Stimulated activated CD4-positive, alpha-beta T cell treated with anti-CD3 and anti-CD28 coated beads, Interleukin-12 subunit alpha, Interleukin-12 subunit beta, amount 100 ng/mL, for 4 hours (primary cell): ENCODE data around the gene STX2.
"Not testable (repeated sequence)": the region's sequence is repeated elsewhere in the genome, so short reads cannot be mapped to it uniquely, and the experiment has no call there.

Source experiments
- DNase-seq: peaks from one replicate; pipeline ENCODE4 v3.0.0-alpha.2; 2020

STX2 gene

DNA sequence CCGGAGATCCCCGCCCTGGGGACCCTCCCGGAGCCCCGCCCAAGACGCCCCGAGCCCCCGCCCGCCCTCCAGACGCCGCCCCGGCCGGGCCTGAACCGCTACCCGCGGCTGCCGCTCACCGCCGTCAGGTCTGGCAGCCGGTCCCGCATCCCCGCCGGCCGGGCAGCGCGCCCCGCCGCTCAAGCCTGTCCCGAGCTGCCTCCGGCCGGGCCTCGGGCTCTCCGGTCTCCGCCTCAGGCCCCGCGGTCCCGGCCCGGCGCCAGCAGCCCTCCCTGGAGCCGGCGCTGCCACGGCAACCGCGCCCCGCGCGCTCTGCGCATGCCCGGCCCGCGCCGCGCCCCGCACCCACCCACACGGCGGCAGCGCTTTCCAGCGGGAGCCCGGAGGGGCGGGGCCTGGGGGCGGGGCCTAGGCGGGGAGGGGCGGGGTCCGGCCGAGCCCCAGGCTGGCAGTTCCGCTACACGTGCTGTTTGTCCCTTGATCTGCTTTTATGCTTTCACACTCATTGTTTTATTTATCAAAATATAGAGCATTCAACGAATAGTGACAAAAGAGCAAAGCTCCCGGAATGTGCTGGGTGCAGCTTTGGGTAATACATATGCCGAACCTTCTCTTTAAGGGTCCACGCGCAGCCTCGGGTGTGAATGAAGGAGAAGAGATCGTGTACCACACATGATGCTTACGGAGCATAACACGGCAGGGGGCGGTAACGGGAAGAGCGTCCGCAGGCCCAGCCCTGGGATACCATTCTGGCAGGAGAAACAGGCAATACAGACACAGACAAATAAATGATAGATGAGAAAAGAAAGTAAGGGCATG is at the start of gene STX2:
TSS of gene STX2 (minus strand) at position 300 of the 819 bp plus-strand sequence. CDS start at position 149, 151 bp downstream.
- DNase-seq, result peak; percentile 90

DNA sequence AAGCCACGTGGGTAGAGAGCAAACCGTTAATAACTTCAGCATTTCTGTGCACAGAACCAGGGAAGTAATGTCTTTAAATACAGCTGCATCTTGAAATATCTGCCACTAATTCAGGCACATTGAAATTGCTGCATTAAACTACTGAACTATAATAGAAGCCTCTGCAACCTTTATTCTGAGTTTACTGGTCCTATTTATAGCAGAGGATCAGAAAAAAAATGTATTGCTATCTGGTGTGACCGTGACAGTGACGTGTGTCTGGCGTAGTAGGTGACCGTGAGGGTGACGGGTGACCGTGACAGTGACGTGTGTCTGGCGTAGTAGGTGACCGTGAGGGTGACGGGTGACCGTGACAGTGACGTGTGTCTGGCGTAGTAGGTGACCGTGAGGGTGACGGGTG is 48.1 kb upstream of the STX2 start:
- DNase-seq, result not testable (repeated sequence)

DNA sequence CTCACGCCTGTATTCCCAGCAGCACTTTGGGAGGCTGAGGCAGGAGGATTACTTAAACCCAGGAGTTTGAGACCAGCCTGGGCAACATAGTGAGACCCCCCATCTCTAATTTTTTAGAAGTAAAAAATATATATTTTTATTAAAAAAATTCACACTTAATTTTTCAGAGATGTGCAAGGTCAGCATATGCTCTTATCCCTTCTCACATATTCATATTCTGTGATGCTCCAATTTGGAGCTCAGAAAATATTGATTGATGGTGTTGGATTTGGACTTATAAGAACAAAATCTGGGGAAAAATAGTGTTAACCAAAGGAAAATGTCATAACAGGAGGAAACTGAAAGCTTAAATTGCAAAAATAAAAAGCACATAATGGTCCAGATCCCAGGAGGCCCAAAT is 42.5 kb upstream of the STX2 start:
- no peak for DNase-seq

DNA sequence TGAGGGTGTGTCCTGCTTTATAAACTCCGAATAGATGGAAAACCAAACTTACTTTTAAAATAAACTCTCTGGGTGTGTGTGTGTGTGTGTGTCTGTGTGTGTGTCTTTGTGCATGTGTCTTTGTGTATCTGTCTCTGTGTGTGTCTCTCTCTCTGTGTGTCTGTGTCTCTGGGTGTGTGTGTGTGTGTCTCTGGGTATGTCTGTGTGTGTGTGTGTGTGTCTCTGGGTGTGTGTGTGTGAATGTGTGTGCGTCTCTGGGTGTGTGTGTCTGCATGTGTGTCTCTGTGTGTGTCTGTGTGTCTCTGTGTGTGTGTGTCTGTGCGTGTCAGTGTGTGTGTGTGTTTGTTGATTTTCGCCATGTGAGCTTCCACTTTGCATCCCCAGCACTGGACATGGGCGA is 42.0 kb upstream of the STX2 start:
- DNase-seq, result no peak

DNA sequence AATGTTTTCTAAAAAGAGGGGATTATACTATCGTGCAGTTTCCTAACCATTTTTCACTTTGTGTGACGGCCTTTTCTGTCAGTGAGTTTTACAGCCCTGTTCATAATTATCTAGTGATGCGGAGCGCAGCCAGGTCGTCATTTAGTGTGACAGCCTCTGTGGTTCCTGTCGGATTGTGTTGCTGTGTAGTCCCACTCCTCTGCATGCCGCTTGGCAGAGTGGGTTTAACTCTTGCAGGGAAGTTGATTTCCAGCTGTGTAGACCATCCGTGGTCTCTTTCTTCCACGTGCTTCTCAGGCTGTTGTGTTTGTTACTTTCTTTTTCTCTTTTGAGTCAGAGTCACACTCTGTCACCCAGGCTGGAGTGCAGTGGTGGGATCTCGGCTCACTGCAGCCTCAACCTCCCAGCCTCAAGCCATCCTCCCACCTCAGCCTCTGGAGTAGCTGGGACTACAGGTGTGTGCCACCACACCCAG is 41.4 kb upstream of the STX2 start:
- no peak for DNase-seq

DNA sequence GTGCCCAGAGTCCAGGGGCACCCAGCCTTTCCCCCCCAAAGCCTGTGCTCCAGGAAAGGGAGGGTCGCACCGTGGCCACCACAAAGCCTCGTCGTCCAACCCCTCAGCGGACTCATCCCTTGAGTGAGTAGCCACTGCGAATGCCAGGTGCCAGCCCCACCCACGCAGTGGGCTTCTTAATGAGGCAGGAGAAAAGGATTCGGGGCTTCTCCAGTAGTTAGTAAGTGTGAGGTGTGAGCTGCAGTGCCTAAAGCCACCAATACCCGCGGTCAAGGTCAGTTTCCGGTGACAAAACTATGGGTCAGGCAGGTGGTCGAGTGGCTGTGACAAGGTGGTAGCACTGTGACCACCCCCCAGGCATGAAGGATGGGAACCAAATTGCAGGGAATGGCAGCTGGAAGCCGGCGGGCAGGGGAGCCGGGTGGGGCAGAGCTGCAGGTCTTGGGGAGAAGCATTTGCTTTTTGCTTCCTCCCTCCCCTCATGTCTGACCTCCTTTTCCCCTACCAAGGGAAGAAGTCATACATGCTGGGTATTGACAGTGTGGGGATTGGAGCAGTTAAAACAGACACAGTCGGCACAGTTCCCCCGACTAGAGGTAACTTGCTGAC is 40.8 kb upstream of the STX2 start:
- DNase-seq, result no peak

DNA sequence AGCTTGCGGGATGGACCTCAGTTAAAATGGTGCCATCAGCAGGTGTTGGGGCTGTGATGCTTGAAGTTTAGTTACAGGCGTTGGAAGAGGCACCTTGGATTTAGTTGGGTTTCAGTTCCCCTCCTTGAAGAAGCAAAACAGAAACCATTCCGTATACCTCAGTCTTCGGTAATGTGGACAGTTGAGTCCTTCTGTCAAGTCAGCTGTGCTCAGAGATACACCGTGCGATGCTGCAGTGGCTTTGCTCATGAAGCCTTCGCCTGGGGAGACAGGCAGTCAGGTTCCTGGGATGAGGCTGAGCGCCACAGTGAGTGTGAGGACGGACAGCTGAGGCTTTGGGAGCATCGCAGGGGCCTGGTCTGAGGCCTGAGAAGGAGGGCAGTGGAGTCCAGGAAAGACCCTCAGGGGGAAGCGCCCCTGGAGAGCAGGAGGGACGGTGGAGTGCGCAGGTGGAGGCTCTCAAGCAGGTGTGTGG is 40.2 kb upstream of the STX2 start:
- DNase-seq, result no peak

DNA sequence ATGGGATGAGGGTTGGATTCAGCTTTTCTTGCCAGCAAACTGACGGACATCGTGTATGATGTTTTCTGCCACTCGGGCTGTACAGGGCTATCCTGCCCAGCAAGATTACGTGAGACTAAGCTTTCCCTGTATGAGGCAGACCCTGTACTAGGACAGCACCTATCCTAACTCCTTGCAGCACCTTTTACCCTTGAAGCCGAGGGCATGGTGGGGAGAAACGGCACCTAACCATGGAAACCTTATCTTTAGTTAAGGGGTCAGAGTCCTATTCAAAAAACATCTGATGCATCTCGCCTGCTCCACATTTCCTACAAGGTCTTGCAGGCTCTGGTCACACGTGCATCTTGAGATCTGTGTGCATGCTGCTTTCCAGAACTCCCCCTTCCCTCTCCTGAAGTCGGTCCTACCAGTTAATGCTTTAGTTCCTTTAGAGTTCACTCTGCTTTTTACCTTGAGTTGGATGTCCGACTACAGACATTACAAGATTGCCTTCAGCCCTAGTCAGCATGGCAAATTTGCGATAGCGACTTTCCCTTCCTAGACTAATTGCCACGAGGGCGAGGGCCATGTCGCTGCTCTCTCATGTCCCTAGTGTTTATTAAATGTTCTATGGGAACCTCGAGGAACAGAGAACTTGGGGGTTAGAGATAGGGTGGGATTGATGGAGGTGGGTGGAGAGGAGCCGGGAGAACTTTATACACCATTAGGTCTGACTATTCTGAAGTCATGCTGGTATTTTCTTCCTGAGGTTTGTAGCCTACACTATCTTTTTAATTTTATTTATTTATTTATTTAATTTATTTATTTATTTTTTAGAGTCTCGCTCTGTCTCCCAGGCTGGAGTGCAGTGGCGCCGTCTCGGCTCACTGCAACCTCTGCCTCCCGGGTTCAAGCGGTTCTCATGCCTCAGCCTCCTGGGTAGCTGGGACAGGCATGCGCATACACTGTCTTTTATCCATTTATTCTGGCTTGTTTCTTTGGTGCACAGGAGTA is 39.4 kb upstream of the STX2 start:
- no peak for DNase-seq

DNA sequence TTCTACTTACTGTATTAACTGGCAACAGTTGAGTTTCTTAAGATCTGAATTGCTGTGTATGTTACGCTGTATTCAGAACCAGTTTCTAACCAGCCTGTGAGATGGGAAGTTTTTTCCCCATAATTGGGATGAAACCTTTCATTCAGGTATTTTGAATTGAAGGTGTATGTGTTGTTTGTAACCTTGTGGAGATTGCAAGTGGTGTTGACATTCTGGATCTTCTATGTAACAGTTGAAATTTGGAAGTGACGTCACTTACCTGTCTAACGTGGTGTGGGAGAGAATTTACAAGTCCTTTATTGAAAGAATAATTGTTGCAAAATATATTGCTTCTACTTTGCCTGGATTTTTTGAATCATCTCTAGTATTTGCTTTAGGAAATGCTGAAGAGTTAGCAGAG is 38.3 kb upstream of the STX2 start:
- DNase-seq, result no peak

DNA sequence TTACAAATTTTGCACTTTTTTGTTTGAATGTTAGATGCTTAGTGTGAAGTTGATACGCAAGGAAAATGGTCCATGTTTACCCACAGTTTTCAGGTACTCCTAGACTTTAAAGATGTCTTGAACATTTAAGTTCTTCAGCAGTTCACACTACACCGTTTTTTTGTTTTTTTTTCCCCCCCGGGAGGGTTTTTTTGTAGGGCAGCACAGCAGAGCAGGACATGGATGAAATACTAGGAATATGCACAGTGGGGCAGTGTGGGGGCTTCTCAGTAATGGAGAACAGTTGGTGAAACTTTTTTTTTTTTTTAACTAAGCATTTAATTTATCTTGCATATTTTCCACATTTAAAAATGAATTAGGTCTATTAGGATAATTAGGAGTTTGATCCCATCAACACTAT is 37.7 kb upstream of the STX2 start:
- no peak for DNase-seq

DNA sequence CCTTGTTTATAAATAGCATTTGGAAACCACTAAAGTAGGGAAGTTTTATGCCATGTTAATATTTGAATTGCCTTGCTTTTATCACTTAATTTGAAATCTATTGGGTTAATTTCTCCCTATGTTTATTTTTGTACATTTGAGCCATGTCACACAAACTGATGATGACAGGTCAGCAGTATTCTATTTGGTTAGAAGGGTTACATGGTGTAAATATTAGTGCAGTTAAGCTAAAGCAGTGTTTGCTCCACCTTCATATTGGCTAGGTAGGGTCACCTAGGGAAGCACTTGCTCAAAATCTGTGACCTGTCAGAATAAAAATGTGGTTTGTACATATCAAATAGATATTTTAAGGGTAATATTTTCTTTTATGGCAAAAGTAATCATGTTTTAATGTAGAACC is 37.2 kb upstream of the STX2 start:
- no peak for DNase-seq

DNA sequence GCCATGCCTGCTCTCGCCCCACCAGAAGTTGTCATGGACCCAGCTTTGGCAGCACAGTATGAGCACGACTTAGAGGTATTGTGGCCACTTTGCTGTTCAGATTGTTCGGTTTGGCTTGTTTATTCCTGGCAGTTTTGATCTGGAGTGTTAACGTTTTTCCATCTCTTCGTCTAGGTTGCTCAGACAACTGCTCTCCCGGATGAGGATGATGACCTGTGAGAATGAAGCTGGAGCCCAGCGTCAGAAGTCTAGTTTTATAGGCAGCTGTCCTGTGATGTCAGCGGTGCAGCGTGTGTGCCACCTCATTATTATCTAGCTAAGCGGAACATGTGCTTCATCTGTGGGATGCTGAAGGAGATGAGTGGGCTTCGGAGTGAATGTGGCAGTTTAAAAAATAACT is 36.7 kb upstream of the STX2 start:
- not testable (repeated sequence) for DNase-seq

DNA sequence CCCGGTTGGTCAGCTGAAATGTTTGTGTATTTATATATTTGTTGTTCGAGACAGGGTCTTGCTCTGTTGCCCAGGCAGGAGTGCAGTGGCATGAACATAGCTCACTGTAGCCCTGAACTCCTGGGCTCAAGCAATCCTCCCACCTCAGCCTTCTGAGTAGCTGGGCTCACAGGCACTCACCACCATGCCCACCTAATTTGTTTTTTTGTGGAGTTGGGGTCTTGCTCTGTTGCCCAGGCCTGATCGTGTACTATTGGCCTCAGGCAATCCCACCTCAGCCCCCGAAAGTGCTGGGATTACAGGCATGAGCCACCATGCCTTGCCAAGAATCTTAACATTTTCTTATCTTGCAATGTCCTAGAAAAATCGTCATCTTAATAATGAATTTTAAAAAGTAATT is 36.1 kb upstream of the STX2 start:
- DNase-seq, result no peak

DNA sequence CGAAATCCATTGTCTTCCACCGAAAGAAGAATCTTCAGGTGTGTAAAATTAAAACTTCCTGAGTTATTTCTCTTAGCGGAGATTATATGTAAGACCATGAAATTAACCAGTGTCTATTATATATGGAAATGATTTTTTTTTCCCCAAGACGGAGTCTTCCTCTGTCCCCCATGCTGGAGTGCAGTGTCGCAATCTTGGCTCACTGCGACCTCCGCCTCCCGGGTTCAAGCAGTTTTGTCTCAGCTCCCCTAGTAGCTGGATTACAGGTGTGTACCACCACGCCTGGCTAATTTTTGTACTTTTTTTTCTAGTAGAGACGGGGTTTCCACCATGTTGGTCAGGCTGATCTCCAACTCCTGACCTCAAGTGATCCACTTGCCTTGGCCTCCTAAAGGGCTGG is 35.6 kb upstream of the STX2 start:
- DNase-seq, result no peak

DNA sequence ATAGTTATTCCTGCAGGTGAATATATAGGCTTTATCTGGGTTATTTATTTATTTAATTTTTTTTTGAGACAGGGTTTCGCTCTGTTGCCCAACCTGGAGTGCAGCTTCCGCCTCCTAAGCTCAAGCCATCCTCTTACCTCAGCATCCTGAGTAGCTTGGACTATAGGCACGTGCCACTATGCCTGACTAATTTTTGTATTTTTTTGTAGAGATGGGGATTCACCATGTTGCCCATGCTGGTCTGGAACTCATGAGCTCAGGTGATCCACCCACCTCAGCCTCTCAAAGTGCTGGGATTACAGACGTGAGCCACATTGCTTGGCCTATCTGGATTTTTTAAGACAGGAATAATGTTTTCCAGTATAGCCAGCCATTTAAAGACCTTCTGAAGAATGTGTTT is 34.8 kb upstream of the STX2 start:
- DNase-seq, result no peak

DNA sequence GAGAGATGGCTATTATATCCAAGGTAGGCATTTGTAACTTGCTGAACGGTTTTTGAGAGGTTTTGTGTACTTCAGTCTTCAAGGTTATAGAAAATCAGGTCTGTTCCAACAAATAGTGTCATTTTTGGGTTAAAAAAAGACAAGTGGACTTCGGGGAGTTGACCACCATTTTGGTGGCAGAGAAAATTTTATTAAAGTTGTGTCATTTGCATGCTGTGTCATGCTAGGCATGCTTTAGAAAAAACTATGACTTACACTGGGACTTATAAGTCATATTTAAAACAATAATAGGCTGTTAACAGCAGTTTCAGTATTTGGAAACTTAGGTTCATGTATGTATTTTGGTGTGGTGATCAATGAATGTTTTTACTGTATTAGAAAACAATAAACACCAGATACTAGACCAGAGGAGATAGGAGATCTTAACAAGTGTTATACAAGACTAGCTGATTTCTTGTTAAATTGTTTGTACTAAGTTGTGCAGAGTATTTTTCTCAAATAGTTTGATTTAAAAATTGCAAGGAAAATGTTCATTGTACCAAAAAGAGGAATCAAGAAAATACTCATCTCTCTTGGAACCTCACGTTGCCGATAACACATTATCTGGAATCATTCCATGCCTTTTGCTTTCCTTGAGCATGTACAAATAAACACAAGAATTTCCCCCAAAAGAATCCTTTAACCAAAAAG is 34.2 kb upstream of the STX2 start:
- DNase-seq, result no peak

DNA sequence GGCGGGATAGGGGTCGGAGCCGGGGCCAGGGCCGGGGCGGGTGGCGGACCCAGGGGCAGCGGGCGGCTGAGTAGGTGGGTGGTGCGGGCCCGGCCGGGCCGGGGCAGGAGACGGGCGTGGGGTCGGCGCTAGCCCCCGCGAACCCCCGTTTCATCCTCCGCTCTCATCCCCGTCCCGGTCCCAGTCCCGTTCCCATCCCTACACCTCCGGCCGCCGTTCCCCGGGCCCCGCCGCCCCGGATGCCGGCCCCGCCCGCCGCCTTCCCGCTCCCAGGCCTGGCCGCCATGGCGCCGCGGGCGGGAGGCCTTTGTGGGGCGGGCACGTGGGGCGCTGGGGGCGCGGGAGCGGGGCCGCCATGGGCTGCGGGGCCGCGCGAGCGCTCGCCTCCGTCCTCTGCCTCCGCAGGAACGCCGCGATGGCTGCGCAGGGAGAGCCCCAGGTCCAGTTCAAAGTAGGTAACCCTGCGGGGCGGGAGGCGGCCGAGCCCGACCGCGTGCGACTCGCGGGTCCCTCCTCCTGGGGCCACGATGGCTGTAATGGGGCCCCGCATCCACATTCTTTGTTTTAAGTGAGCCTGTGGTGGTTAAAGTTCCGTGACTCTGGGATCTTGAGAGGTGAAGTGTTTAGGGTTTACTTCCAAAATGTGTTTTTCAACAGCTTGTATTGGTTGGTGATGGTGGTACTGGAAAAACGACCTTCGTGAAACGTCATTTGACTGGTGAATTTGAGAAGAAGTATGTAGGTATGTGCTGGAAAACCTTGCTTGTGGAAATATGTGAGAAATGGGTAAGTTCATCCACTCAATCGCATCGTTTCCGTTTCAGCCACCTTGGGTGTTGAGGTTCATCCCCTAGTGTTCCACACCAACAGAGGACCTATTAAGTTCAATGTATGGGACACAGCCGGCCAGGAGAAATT is 33.4 kb upstream of the STX2 start:
- peak; percentile 45 for DNase-seq

DNA sequence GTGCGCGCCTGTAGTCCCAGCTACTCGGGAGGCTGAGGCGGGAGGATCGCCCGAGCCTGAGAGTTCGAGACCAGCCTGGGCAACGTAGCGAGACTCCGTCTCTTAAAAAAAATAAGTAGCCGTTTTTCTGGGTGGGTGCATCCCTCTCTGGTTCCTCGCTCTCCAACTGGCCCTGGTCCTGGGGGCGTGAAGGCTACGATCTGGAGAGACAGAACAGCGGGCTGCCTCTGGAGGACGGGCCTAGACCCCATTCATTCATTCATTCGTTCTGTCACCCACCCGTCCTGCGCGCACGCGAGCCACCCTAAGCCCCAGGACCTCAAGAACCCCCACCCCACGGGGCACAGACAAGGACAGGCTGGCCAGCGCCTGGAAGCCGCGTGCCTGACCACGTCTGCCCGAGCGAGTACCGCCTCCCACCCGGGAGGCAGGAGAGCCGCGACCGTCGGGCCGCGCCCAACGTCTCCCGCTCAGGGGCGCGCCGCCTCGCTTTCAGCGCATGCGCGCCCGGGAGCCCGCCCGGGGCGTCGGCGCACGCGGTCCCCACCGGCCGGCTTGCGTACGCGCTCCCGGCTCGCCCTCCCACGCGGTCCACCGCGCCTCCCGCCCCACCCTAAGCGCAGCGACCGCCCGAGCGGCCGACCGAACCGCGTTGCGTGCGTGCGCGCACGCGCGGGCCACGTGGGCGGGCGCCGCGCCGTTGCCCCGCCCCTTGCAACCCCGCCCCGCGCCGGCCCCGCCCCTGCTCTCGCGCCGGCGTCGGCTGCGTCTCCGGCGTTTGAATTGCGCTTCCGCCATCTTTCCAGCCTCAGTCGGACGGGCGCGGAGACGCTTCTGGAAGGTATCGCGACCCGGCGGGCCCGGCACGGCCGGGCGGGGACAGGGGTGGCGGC is 32.5 kb upstream of the STX2 start, which contains the start of gene RAN:
TSS of gene RAN (plus strand) at position 781 of the 893 bp plus-strand sequence. CDS start 528 bp downstream, outside the sequence.
- peak; percentile 92 for DNase-seq

DNA sequence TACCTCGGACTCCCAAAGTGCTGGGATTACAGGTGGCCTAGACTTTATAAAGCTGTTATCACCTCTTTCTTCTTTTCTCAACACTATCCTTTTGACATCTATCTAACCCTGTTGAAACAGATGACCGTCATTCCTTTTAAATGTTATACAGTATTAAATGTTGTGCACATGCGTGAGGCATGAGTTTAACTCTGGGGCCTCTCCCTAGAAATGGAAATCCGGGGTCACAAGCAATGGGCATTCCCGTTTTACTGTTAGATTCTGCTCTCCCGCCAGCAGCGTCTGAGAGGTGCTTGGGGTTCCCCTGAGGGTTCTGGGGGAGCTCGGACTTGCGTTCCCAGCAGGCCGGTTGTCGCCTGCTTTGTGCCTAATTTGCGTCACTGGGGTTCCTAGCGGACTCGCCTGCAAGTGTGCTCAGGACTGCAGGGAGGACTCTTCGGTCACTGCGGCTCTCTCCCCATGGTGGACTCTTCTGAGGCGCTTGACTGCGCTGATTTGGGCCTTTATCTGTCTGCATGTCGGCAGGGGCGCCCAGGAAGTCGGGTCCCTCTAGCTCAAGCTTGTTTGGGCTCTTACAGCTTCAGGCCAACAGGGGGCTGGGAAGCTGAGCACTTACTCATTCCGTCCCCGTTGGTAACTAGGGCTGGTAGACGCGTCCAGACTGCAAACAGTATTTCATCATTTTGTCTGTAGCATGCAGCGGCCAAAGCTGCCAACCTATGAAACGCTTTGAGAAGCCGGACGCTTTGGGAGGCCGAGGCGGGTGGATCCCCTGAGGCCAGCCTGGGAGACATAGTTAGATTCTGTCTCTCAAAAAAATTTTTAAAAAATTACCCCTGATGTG is 31.6 kb upstream of the STX2 start:
- DNase-seq, result peak; percentile 51
